B cell (primary cell): Measurements from ENCODE around the gene WRAP73. TPM values are rescaled to one million over a fixed set of nuclear protein-coding genes. Genes with fewer than 3 reads are reported as not detected.

ENCODE experiments used
- ATAC-seq: fragments of 200-7000 bp; cut with Tn5 transposase; one replicate; pipeline ENCODE4 v1.10.0; 2021; ENCODE audit warnings: low read depth, mild to moderate bottlenecking, moderate number of reproducible peaks, moderate library complexity
- CTCF ChIA-PET: fragments of 350-600 bp; sonication (Branson Sonifier 250); formaldehyde crosslinking; loops from one replicate; lab custom pipeline; 2021; ENCODE audit warnings: antibody characterized with exemption, inconsistent platforms; lab: Charles Lee
- POLR2A ChIA-PET: fragments of 350-600 bp; sonication (Branson Sonifier 250); formaldehyde crosslinking; loops from one replicate; lab custom pipeline; 2021; ENCODE audit warnings: antibody characterized with exemption; lab: Charles Lee
- DNase-seq: peaks from one replicate; pipeline ENCODE4 v3.0.0; 2013
- H2AFZ ChIP-seq: 2 replicates; pipeline ENCODE4 v1.6.1; 2012; ENCODE audit warnings: mild to moderate bottlenecking, low read depth, low read length; ENCODE audit not compliant: insufficient read depth, poor library complexity, severe bottlenecking
- H3K27ac ChIP-seq, 2 donors: 1 replicate in 1 of 2; 2 replicates in 1 of 2; pipeline ENCODE4 v1.5.1; 2012 to 2013; ENCODE audit warnings: low read length in 2 of 2, mild to moderate bottlenecking in 2 of 2, moderate library complexity in 1 of 2
- H3K27me3 ChIP-seq, 4 experiments: fragments of 200-600 bp in 1 of 4; sonication (generic) in 1 of 4; replicated peaks in 1 of 4; 1 replicate in 2 of 4; 2 replicates in 2 of 4; pipeline versions ENCODE4 v1.6.1 to v1.7.0; 2013 to 2016; ENCODE audit warnings: low read length in 3 of 4, mild to moderate bottlenecking in 2 of 4, mixed read lengths in 1 of 4, moderate library complexity in 1 of 4; ENCODE audit not compliant: insufficient read depth in 4 of 4, control insufficient read depth in 3 of 4; ENCODE audit errors: control extremely low read depth in 1 of 4
- H3K36me3 ChIP-seq, 2 experiments: replicated peaks in 1 of 2; 1 replicate in 1 of 2; 2 replicates in 1 of 2; pipeline versions ENCODE4 v1.6.1 to v1.7.1; 2013; ENCODE audit warnings: low read length in 1 of 2; ENCODE audit not compliant: insufficient read depth in 2 of 2, control insufficient read depth in 1 of 2; ENCODE audit errors: control extremely low read depth in 1 of 2, extremely low read depth in 1 of 2
- H3K4me1 ChIP-seq, 2 donors: fragments of 200-600 bp in 1 of 2; sonication (generic) in 1 of 2; 1 replicate in 1 of 2; 2 replicates in 1 of 2; pipeline versions ENCODE4 v1.5.1 to v1.6.1; 2013 to 2017; ENCODE audit warnings: low read length in 2 of 2; ENCODE audit not compliant: control insufficient read depth in 2 of 2, insufficient read depth in 2 of 2
- H3K4me2 ChIP-seq: replicated peaks from 2 replicates; pipeline ENCODE3; 2012; ENCODE audit warnings: mild to moderate bottlenecking, low read depth, low read length; ENCODE audit not compliant: poor library complexity, severe bottlenecking
- H3K4me3 ChIP-seq, 5 experiments: fragments of 200-600 bp in 1 of 5; sonication (generic) in 1 of 5; 1 replicate in 3 of 5; 2 replicates in 2 of 5; pipeline versions ENCODE4 v1.5.1 to v1.7.0; 2011 to 2016; ENCODE audit warnings: low read length in 4 of 5, mild to moderate bottlenecking in 4 of 5, low read depth in 2 of 5, control low read depth in 1 of 5, moderate library complexity in 1 of 5; ENCODE audit not compliant: insufficient read depth in 1 of 5; ENCODE audit errors: control extremely low read depth in 1 of 5, extremely low read depth in 1 of 5
- H3K79me2 ChIP-seq: fragments of 200-600 bp; sonication (generic); one replicate; pipeline ENCODE4 v1.6.0; 2016; ENCODE audit warnings: low read length; ENCODE audit not compliant: control insufficient read depth, insufficient read depth
- H3K9ac ChIP-seq: fragments of 200-600 bp; sonication (generic); 2 replicates; pipeline ENCODE4 v1.6.1; 2017; ENCODE audit warnings: mild to moderate bottlenecking, low read length, moderate library complexity
- H3K9me3 ChIP-seq, 3 donors: one replicate each; pipeline versions ENCODE4 v1.6.1 to v1.7.1; 2013; ENCODE audit warnings: low read length in 2 of 3; ENCODE audit not compliant: control insufficient read depth in 2 of 3, insufficient read depth in 1 of 3; ENCODE audit errors: control extremely low read depth in 1 of 3
- H4K20me1 ChIP-seq: 2 replicates; pipeline ENCODE4 v1.6.0; 2012; ENCODE audit warnings: mild to moderate bottlenecking, low read length; ENCODE audit not compliant: insufficient read depth, control insufficient read depth, poor library complexity, severe bottlenecking
- H3K27ac Mint-ChIP-seq: one replicate; pipeline ENCODE4 v1.8.0; 2021; ENCODE audit warnings: mixed read lengths
- H3K27me3 Mint-ChIP-seq: one replicate; pipeline ENCODE4 v1.8.0; 2021; ENCODE audit warnings: mixed read lengths
- H3K4me1 Mint-ChIP-seq: one replicate; pipeline ENCODE4 v1.8.0; 2021; ENCODE audit warnings: mixed read lengths
- H3K4me3 Mint-ChIP-seq: one replicate; pipeline ENCODE4 v1.8.0; 2021; ENCODE audit warnings: mixed read lengths
- H3K9me3 Mint-ChIP-seq: one replicate; pipeline ENCODE4 v1.8.0; 2022; ENCODE audit warnings: mixed read lengths; ENCODE audit not compliant: insufficient read depth
- CTCF ChIP-seq: fragments of 200-600 bp; IDR thresholded peaks from one replicate; pipeline ENCODE4 v1.8.0; 2022; ENCODE audit warnings: antibody characterized with exemption, mild to moderate bottlenecking
- EZH2 ChIP-seq: IDR thresholded peaks from 2 replicates; pipeline ENCODE4 v1.6.1; 2012; ENCODE audit warnings: borderline replicate concordance, low read depth, mild to moderate bottlenecking, moderate library complexity, low read length; ENCODE audit not compliant: insufficient read depth, poor library complexity, severe bottlenecking
- WGBS: methylation state at CpG from one replicate; pipeline ENCODE4 v1.1.5; 2013; ENCODE audit warnings: missing lambda C conversion rate; ENCODE audit not compliant: insufficient coverage; 5-methylcytosine and 5-hydroxymethylcytosine counted together
- intact Hi-C: fragments of 100-400 bp; cut with micrococcal nuclease; formaldehyde crosslinking; loops from one replicate; pipeline ENCODE4 v1.10.0; 2022
- polyA plus RNA-seq: library from polyadenylated mRNA; depleted of rRNA; stranded (reverse); fragments of >200 nt; gene quantifications from 2 replicates; pipeline ENCODE4 v1.2.3, GENCODE V29; 2012
- total RNA-seq, 2 donors: library from RNA; stranded (reverse); fragments of 120-200 nt in 1 of 2; gene quantifications; 1 replicate in 1 of 2; 2 replicates in 1 of 2; pipeline versions ENCODE4 v1.2.3 to v1.2.4, GENCODE V29; 2013 to 2022

WRAP73 gene
- total and polyA plus RNA-seq, 2 donors (not counting 1 experiment from before 2014, with no cell fraction given) = 37.1 to 68.5 TPM

- peak overlapping the region; percentile 33 to 43 for H3K27ac ChIP-seq
- Mint-ChIP-seq H3K9me3 (no peaks in the 10 kb centered on the region), H3K4me3 (peak overlapping the region; percentile 84), H3K27ac (peak overlapping the region; percentile 80), H3K4me1 (peaks cover 56% of the 10 kb centered on the region), H3K27me3 (no peaks in the 10 kb centered on the region)
- ChIA-PET POLR2A (no interaction called here), CTCF (interaction anchor here (0.9 to 2.0 kb wide), 6 partner anchors 13 to 55 kb away, joined by 3 to 6 read pairs (median 4); partner anchors contain the start of gene WRAP73)
- peak overlapping the region in 4 of 5 experiments; percentile 16 to 52 (median 43) for H3K4me3 ChIP-seq
- peak overlapping the region; percentile 52 for H3K9ac ChIP-seq
- H2AFZ ChIP-seq = peak overlapping the region; percentile 46
- DNase-seq (peak; percentile 64), ATAC-seq (peak; percentile 64)
- no peaks in the 10 kb centered on the region for H4K20me1 ChIP-seq
- no peaks in the 10 kb centered on the region for H3K9me3 ChIP-seq
- no peaks in the 10 kb centered on the region for H3K27me3 ChIP-seq
- H3K79me2 ChIP-seq = no peaks in the 10 kb centered on the region
- peak overlapping the region; percentile 68 for H3K4me2 ChIP-seq
- H3K4me1 ChIP-seq = peaks cover 42 to 59% of the 10 kb centered on the region in 2 donors
- WGBS = 63% methylated on average over 16 of the region's 25 CpGs
- TF ChIP-seq CTCF (peak; percentile 36), EZH2 (no peak)
- intact Hi-C loops = no loop called here
- H3K36me3 ChIP-seq = no peaks in the 10 kb centered on the region
Observed at GRCh38 chr1:3673381-3674099, 23.6 kb upstream of the WRAP73 start.

- peak overlapping the region; percentile 46 for H2AFZ ChIP-seq
- peak overlapping the region; percentile 68 for H3K4me2 ChIP-seq
- CTCF ChIA-PET = interaction anchor here (0.9 to 2.5 kb wide), 7 partner anchors 13 to 54 kb away, joined by 3 to 9 read pairs (median 4); partner anchors contain the start of gene WRAP73
- Mint-ChIP-seq H3K4me3 (peak overlapping the region; percentile 84), H3K4me1 (peaks cover 56% of the 10 kb centered on the region), H3K27me3 (no peaks in the 10 kb centered on the region), H3K27ac (peak overlapping the region; percentile 80), H3K9me3 (no peaks in the 10 kb centered on the region)
- peak overlapping the region; percentile 52 for H3K9ac ChIP-seq
- H3K9me3 ChIP-seq = peaks cover 0 to under 1% (median 0%) of the 10 kb centered on the region in 3 donors
- 68% methylated on average over 17 of the region's 17 CpGs for WGBS
- H3K4me1 ChIP-seq = peaks cover 41 to 59% of the 10 kb centered on the region in 2 donors
- intact Hi-C loops = no loop called here
- H3K79me2 ChIP-seq = no peaks in the 10 kb centered on the region
- H4K20me1 ChIP-seq = no peaks in the 10 kb centered on the region
- no peak for DNase-seq
- H3K36me3 ChIP-seq = no peaks in the 10 kb centered on the region
- peak overlapping the region; percentile 33 to 43 for H3K27ac ChIP-seq
- TF ChIP-seq EZH2 = no peak
- TF ChIP-seq CTCF = no peak
- peak overlapping the region in 4 of 5 experiments; percentile 16 to 52 (median 43) for H3K4me3 ChIP-seq
- POLR2A ChIA-PET = interaction anchor here (0.6 kb wide), 1 partner anchor 1560 kb away, joined by 5 read pairs; no protein-coding TSS in a partner anchor
- ATAC-seq = peak; percentile 8
- H3K27me3 ChIP-seq = peaks cover 0 to 1% (median 0%) of the 10 kb centered on the region in 4 experiments
Observed at GRCh38 chr1:3672971-3673361, 23.1 kb upstream of the WRAP73 start.
